SK-N-SH treated with all-trans-retinoic acid at 6 μM for 48 hours (cell line): ENCODE measurements around the gene JMJD8.

ENCODE experiments used
- ATAC-seq: fragments of 200-7000 bp; cut with Tn5 transposase; 3 replicates; pipeline ENCODE4 v1.9.1; 2020; ENCODE audit warnings: mild to moderate bottlenecking, moderate library complexity
- GLIS3 ChIP-seq: fragments of 250-450 bp; sonication (Bioruptor Pico); IDR thresholded peaks from 2 replicates; pipeline ENCODE4 v1.5.0; 2020; ENCODE audit warnings: mild to moderate bottlenecking, moderate library complexity
- ISL1 ChIP-seq: fragments of 250-450 bp; sonication (Bioruptor Pico); IDR thresholded peaks from 2 replicates; pipeline ENCODE4 v2.1.2; 2022; ENCODE audit warnings: mild to moderate bottlenecking, moderate library complexity
- OSR1 ChIP-seq: fragments of 250-450 bp; sonication (Bioruptor Pico); IDR thresholded peaks from 2 replicates; pipeline ENCODE4 v1.8.0; 2022; ENCODE audit warnings: moderate library complexity, mild to moderate bottlenecking, inconsistent platforms
- RARB ChIP-seq: fragments of 250-450 bp; sonication (Bioruptor Pico); IDR thresholded peaks from 2 replicates; pipeline ENCODE4 v1.8.0; 2021; ENCODE audit warnings: mild to moderate bottlenecking, moderate library complexity
- TOX ChIP-seq: fragments of 250-450 bp; sonication (Bioruptor Pico); IDR thresholded peaks from 2 replicates; pipeline ENCODE4 v1.8.0; 2021; ENCODE audit warnings: mild to moderate bottlenecking, moderate library complexity, borderline replicate concordance
- ZFP3 ChIP-seq: fragments of 250-450 bp; sonication (Bioruptor Pico); IDR thresholded peaks from 2 replicates; pipeline ENCODE4 v1.5.0; 2020; ENCODE audit warnings: mild to moderate bottlenecking, moderate library complexity
- ZFP30 ChIP-seq: fragments of 450-650 bp; formaldehyde crosslinking; IDR thresholded peaks from 2 replicates; pipeline ENCODE4 v1.5.0; 2022; ENCODE audit warnings: mild to moderate bottlenecking, moderate library complexity
- ZNF565 ChIP-seq: fragments of 450-650 bp; formaldehyde crosslinking; conservative IDR thresholded peaks from 2 replicates; pipeline ENCODE4 v1.5.0; 2020; ENCODE audit warnings: low read depth, mild to moderate bottlenecking, moderate library complexity
- ZNF8 ChIP-seq: fragments of 450-650 bp; formaldehyde crosslinking; IDR thresholded peaks from 2 replicates; pipeline ENCODE4 v1.5.0; 2020; ENCODE audit warnings: mild to moderate bottlenecking, moderate library complexity
- TF ChIP-seq, protein P1 (sequence below): fragments of 250-450 bp; sonication (Bioruptor Pico); IDR thresholded peaks from 2 replicates; pipeline ENCODE4 v1.8.0; 2020; ENCODE audit warnings: mild to moderate bottlenecking, moderate library complexity, borderline replicate concordance
- TF ChIP-seq, protein P2 (sequence below): fragments of 250-450 bp; sonication (Bioruptor Pico); IDR thresholded peaks from 2 replicates; pipeline ENCODE4 v1.5.1; 2021; ENCODE audit warnings: mild to moderate bottlenecking, moderate library complexity
- TF ChIP-seq, protein P3 (sequence below): fragments of 250-450 bp; sonication (Bioruptor Pico); IDR thresholded peaks from 2 replicates; pipeline ENCODE4 v1.5.0; 2020; ENCODE audit warnings: mild to moderate bottlenecking, moderate library complexity
- TF ChIP-seq, protein P4 (sequence below): fragments of 250-450 bp; sonication (Bioruptor Pico); IDR thresholded peaks from 2 replicates; pipeline ENCODE4 v1.8.0; 2021; ENCODE audit warnings: low read depth, mild to moderate bottlenecking, moderate library complexity, borderline replicate concordance

The JMJD8 gene

GRCh38 chr16:685967-686366, 1.8 kb upstream of the JMJD8 start (continued):
- no peak for TF ChIP-seq GLIS3
- TF ChIP-seq ISL1 (CRISPR knock-in tag) = no peak
- TF ChIP-seq, all 23 proteins: peak for 0

DNA sequence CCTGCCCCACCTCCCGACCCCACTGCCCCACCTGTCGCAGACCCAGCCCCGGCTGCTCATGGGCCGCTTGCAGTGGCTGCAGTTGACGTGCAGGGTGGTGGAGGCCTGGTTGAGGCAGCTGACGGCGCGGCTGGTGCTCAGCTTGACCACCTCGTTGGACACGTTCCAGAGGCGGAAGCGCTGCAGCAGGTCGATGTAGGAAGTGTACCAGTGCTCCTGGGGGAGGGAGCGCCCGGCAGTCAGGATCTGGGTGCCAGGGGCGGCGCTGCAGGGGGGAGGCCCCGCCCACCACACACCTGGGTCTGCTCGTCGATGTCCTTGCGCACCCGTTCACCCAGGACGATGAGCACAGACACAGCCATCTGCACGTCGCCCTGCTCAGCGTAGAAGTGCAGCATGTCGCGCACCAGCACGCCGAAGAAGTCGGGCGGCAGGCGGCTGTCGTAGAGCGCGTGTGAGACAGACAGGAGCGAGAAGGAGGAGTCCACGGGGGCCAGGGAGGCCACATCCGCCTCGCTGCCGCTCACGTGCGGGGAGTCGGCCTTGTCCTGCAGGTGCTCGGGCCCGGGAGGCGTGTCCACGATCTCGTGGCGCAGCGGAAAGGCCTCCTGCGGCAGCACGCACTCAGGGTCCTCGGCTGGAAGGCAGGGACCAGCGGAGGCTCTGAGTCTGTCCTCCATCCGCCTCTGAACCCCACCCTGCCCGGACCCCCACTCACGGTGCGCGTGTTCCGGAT, 995 bp upstream of the JMJD8 start:
- no peak for ATAC-seq
- no peak for TF ChIP-seq ISL1 (CRISPR knock-in tag)
- no peak for TF ChIP-seq RARB
- TF ChIP-seq, protein P1, sequence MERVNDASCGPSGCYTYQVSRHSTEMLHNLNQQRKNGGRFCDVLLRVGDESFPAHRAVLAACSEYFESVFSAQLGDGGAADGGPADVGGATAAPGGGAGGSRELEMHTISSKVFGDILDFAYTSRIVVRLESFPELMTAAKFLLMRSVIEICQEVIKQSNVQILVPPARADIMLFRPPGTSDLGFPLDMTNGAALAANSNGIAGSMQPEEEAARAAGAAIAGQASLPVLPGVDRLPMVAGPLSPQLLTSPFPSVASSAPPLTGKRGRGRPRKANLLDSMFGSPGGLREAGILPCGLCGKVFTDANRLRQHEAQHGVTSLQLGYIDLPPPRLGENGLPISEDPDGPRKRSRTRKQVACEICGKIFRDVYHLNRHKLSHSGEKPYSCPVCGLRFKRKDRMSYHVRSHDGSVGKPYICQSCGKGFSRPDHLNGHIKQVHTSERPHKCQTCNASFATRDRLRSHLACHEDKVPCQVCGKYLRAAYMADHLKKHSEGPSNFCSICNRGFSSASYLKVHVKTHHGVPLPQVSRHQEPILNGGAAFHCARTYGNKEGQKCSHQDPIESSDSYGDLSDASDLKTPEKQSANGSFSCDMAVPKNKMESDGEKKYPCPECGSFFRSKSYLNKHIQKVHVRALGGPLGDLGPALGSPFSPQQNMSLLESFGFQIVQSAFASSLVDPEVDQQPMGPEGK = no peak
- TF ChIP-seq, protein P2, sequence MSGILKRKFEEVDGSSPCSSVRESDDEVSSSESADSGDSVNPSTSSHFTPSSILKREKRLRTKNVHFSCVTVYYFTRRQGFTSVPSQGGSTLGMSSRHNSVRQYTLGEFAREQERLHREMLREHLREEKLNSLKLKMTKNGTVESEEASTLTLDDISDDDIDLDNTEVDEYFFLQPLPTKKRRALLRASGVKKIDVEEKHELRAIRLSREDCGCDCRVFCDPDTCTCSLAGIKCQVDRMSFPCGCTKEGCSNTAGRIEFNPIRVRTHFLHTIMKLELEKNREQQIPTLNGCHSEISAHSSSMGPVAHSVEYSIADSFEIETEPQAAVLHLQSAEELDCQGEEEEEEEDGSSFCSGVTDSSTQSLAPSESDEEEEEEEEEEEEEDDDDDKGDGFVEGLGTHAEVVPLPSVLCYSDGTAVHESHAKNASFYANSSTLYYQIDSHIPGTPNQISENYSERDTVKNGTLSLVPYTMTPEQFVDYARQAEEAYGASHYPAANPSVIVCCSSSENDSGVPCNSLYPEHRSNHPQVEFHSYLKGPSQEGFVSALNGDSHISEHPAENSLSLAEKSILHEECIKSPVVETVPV (CRISPR knock-in tag) = no peak
- no peak for TF ChIP-seq ZNF565 (CRISPR knock-in tag)
- TF ChIP-seq, protein P3, sequence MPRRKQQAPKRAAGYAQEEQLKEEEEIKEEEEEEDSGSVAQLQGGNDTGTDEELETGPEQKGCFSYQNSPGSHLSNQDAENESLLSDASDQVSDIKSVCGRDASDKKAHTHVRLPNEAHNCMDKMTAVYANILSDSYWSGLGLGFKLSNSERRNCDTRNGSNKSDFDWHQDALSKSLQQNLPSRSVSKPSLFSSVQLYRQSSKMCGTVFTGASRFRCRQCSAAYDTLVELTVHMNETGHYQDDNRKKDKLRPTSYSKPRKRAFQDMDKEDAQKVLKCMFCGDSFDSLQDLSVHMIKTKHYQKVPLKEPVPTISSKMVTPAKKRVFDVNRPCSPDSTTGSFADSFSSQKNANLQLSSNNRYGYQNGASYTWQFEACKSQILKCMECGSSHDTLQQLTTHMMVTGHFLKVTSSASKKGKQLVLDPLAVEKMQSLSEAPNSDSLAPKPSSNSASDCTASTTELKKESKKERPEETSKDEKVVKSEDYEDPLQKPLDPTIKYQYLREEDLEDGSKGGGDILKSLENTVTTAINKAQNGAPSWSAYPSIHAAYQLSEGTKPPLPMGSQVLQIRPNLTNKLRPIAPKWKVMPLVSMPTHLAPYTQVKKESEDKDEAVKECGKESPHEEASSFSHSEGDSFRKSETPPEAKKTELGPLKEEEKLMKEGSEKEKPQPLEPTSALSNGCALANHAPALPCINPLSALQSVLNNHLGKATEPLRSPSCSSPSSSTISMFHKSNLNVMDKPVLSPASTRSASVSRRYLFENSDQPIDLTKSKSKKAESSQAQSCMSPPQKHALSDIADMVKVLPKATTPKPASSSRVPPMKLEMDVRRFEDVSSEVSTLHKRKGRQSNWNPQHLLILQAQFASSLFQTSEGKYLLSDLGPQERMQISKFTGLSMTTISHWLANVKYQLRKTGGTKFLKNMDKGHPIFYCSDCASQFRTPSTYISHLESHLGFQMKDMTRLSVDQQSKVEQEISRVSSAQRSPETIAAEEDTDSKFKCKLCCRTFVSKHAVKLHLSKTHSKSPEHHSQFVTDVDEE (CRISPR knock-in tag) = no peak
- TF ChIP-seq, protein P4, sequence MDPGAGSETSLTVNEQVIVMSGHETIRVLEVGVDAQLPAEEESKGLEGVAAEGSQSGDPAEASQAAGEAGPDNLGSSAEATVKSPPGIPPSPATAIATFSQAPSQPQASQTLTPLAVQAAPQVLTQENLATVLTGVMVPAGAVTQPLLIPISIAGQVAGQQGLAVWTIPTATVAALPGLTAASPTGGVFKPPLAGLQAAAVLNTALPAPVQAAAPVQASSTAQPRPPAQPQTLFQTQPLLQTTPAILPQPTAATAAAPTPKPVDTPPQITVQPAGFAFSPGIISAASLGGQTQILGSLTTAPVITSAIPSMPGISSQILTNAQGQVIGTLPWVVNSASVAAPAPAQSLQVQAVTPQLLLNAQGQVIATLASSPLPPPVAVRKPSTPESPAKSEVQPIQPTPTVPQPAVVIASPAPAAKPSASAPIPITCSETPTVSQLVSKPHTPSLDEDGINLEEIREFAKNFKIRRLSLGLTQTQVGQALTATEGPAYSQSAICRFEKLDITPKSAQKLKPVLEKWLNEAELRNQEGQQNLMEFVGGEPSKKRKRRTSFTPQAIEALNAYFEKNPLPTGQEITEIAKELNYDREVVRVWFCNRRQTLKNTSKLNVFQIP (CRISPR knock-in tag) = no peak
- no peak for TF ChIP-seq OSR1
- no peak for TF ChIP-seq GLIS3
- TF ChIP-seq TOX (CRISPR knock-in tag) = no peak
- TF ChIP-seq ZNF8 (CRISPR knock-in tag) = no peak
- TF ChIP-seq ZFP30 (CRISPR knock-in tag) = no peak
- TF ChIP-seq ZFP3 (CRISPR knock-in tag) = no peak
- TF ChIP-seq, all 23 proteins: peak for 0

DNA sequence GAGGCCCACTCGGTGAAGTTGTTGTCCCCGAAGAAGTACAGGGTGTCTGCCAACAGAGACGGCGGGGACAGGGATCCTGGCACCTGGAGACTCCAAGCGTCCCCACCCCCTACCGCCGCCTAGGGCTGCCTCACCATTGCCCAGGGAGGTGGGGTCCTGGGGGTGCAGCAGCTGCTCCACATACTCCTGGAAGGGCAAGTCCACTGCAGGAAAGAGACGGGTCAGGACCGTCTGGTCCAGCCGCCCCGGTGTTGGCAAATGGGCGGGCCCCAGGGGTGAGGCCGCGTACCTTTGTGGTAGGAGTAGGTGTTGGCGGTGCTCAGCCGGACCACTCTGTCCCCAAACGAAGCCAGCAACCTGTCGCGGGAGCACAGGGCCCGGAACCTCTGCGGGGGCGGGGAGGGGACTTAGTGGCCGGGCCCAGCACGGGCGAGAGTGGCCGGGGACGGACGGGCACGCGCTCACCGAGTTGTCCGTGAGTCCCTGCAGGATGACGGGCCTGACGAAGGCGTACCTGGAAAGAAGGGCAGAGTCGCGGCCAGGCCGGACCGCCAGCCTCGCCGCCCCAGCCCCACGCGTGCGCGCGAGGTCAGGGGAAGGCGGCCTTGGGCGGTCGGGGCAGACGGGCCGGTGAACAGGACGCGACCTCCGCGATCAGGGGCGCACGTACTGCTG, 601 bp downstream of the JMJD8 start:
- no peak for ATAC-seq
- TF ChIP-seq ZNF565 (CRISPR knock-in tag) (no peak), OSR1 (no peak)
- TF ChIP-seq, protein P4 (CRISPR knock-in tag) = no peak
- TF ChIP-seq, protein P3 (CRISPR knock-in tag) = no peak
